NCI-H2196 treated with DMSO at 0.1 percent for 48 hours (cell line): ENCODE data around the gene PRKCA.

ENCODE experiments used
- DNase-seq: peaks from one replicate; lab custom pipeline; 2025; ENCODE audit not compliant: unreplicated experiment; lab: John Stamatoyannopoulos, UW

The PRKCA gene

GRCh38 chr17:66538776-66539175 is 236.4 kb downstream of the PRKCA start:
- no peak for DNase-seq

- DNase-seq, result no peak
Measured at GRCh38 chr17:66540131-66540781, 237.8 kb downstream of the PRKCA start.

- no peak for DNase-seq
Measured at GRCh38 chr17:66541461-66542128, 239.2 kb downstream of the PRKCA start.

- no peak for DNase-seq
Measured at GRCh38 chr17:66542129-66542966, 239.9 kb downstream of the PRKCA start.

- DNase-seq, result no peak
Measured at GRCh38 chr17:66542967-66543520, 240.6 kb downstream of the PRKCA start.

- DNase-seq, result no peak
Measured at GRCh38 chr17:66543526-66543925, 241.1 kb downstream of the PRKCA start.

GRCh38 chr17:66545918-66546317 is 243.5 kb downstream of the PRKCA start:
- DNase-seq, result no peak

- DNase-seq, result no peak
Measured at GRCh38 chr17:66547151-66547865, 244.9 kb downstream of the PRKCA start.

- no peak for DNase-seq
Measured at GRCh38 chr17:66548158-66548557, 245.7 kb downstream of the PRKCA start.

GRCh38 chr17:66548659-66549310 is 246.4 kb downstream of the PRKCA start:
- no peak for DNase-seq

- DNase-seq, result no peak
Measured at GRCh38 chr17:66549311-66549704, 246.9 kb downstream of the PRKCA start.

- no peak for DNase-seq
Measured at GRCh38 chr17:66549731-66550207, 247.4 kb downstream of the PRKCA start.

GRCh38 chr17:66551839-66552238 is 249.4 kb downstream of the PRKCA start:
- DNase-seq, result no peak

GRCh38 chr17:66552371-66552770 is 250.0 kb downstream of the PRKCA start:
- no peak for DNase-seq

GRCh38 chr17:66555605-66556004 is 253.2 kb downstream of the PRKCA start:
- DNase-seq, result no peak

GRCh38 chr17:66557200-66557599 is 254.8 kb downstream of the PRKCA start:
- DNase-seq, result no peak

- DNase-seq, result no peak
Measured at GRCh38 chr17:66557886-66558285, 255.5 kb downstream of the PRKCA start.

GRCh38 chr17:66560691-66561090 is 258.3 kb downstream of the PRKCA start:
- DNase-seq, result no peak

GRCh38 chr17:66562119-66562518 is 259.7 kb downstream of the PRKCA start:
- DNase-seq, result no peak

- no peak for DNase-seq
Measured at GRCh38 chr17:66564992-66565465, 262.6 kb downstream of the PRKCA start.
